Measurements from ENCODE around the gene XRCC1.

- no peak for TF ChIP-seq ZNF138 (tag by site-specific recombination; IDR thresholded peaks at IDR 0.05; ENCODE audit: borderline replicate concordance)
- TF ChIP-seq CTCF (tag by site-specific recombination; IDR thresholded peaks at IDR 0.05), result 0 out of 2 replicates have a peak, but pooled peaks have one; percentile 27
- no peak for TF ChIP-seq ZNF157 (tag by site-specific recombination; IDR thresholded peaks at IDR 0.05)
- no peak for TF ChIP-seq ZNF133 (tag by site-specific recombination; IDR thresholded peaks at IDR 0.05)
- TF ChIP-seq REST (tag by site-specific recombination; IDR thresholded peaks at IDR 0.05), result no peak
- no peak for TF ChIP-seq ZNF530 (tag by site-specific recombination; IDR thresholded peaks at IDR 0.05; ENCODE audit: low read depth)
- TF ChIP-seq ZNF777 (tag by site-specific recombination; IDR thresholded peaks at IDR 0.05; ENCODE audit: borderline replicate concordance), result 0 out of 2 replicates have a peak, but pooled peaks have one; percentile 69
- no peak for TF ChIP-seq ZNF416 (tag by site-specific recombination; IDR thresholded peaks at IDR 0.05)
- no peak for TF ChIP-seq ZNF48 (tag by site-specific recombination; IDR thresholded peaks at IDR 0.05)
- TF ChIP-seq PBX3 (CRISPR knock-in tag; IDR thresholded peaks at IDR 0.05), result no peak
Observed at GRCh38 chr19:43575156-43575950, at the start of gene XRCC1, which contains the start of gene PINLYP.

Measured in HEK293 (cell line).